Keratinocyte (primary cell): Measurements from ENCODE around the gene BICRAL.

ENCODE experiments used
- CTCF ChIP-seq, 3 experiments: IDR thresholded peaks in 1 of 3; conservative IDR thresholded peaks in 1 of 3; optimal IDR thresholded peaks in 1 of 3; 2 replicates in 2 of 3; 3 replicates in 1 of 3; pipeline versions ENCODE3 to v1.5.1; 2011; ENCODE audit warnings: low read length in 3 of 3, mild to moderate bottlenecking in 3 of 3, moderate library complexity in 2 of 3, control low read depth in 1 of 3, inconsistent platforms in 1 of 3; ENCODE audit not compliant: insufficient read depth in 2 of 3; ENCODE audit errors: extremely low read depth in 1 of 3
- EZH2 ChIP-seq: IDR thresholded peaks from one replicate; pipeline ENCODE4 v1.6.1; 2012; ENCODE audit warnings: inconsistent platforms, mild to moderate bottlenecking, low read length, moderate library complexity

- TF ChIP-seq CTCF (optimal IDR thresholded peaks at IDR 0.05 in 1 of 3, IDR thresholded peaks at IDR 0.05 in 1 of 3, conservative IDR thresholded peaks at IDR 0.05 in 1 of 3; ENCODE audit: extremely low read depth in 1 of 3, insufficient read depth in 2 of 3, low read length in 3 of 3): no peak
- TF ChIP-seq EZH2: no peak
Observed at GRCh38 chr6:42821846-42822245, 40.0 kb downstream of the BICRAL start.
